GM12891 (cell line): ENCODE measurements around the gene ABHD6. TPM values are rescaled to one million over a fixed set of nuclear protein-coding genes. Genes with fewer than 3 reads are reported as not detected.
A peak's percentile ranks its signal among the peaks of the same experiment; 100 is the strongest.

Experiments
- DNase-seq: peaks from one replicate; pipeline ENCODE4 v3.0.0; 2011; ENCODE audit warnings: low spot score; ENCODE audit not compliant: insufficient read length
- FAIRE-seq: peaks from 2 replicates; lab custom pipeline; 2011; peaks lifted over from hg19 to GRCh38; lab: Jason Lieb, UNC
- PAX5 ChIP-seq: IDR thresholded peaks from 2 replicates; pipeline ENCODE4 v1.6.1; 2011; ENCODE audit warnings: low read length, moderate library complexity, mild to moderate bottlenecking; ENCODE audit not compliant: insufficient read depth, severe bottlenecking
- POLR2A ChIP-seq: IDR thresholded peaks from 2 replicates; pipeline ENCODE4 v1.6.1; 2011; ENCODE audit warnings: low read depth, low read length, control low read depth
- POLR2AphosphoS5 ChIP-seq: IDR thresholded peaks from 2 replicates; pipeline ENCODE4 v1.6.1; 2011; ENCODE audit warnings: low read depth, low read length, control low read depth
- POU2F2 ChIP-seq: IDR thresholded peaks from 2 replicates; pipeline ENCODE4 v1.6.1; 2011; ENCODE audit warnings: low read depth, mild to moderate bottlenecking, control low read depth, low read length, moderate library complexity
- SPI1 ChIP-seq: IDR thresholded peaks from 2 replicates; pipeline ENCODE4 v1.6.1; 2011; ENCODE audit warnings: low read depth, low read length, control low read depth
- TAF1 ChIP-seq: IDR thresholded peaks from 2 replicates; pipeline ENCODE4 v1.6.1; 2011; ENCODE audit warnings: low read depth, low read length, control low read depth
- polyA plus RNA-seq: library from polyadenylated mRNA; unstranded; fragments of >200 nt; gene quantifications from one replicate; pipeline ENCODE4 v1.2.1, GENCODE V29; 2012; ENCODE audit warnings: low read depth, missing spikeins, inconsistent platforms; ENCODE audit not compliant: missing spikeins

ABHD6 gene
- 2.8 TPM for polyA plus RNA-seq

- FAIRE-seq, result peak; percentile 86
- TF ChIP-seq POLR2AphosphoS5 (no peak), TAF1 (no peak), PAX5 (no peak), SPI1 (no peak), POU2F2 (no peak), POLR2A (no peak)
- DNase-seq, result peak; percentile 87
Measured at GRCh38 chr3:58237238-58237940, at the start of gene ABHD6. ABHD6 (plus strand) TSS chr3:58237792; CDS start chr3:58256587, 18,795 bp downstream.

GRCh38 chr3:58188173-58188564 lies 49.4 kb upstream of the ABHD6 start:
- DNase-seq (no peak), FAIRE-seq (peak; percentile 40)
- TF ChIP-seq POLR2A (no peak), TAF1 (no peak), POU2F2 (no peak), POLR2AphosphoS5 (no peak), PAX5 (no peak), SPI1 (no peak)

- TF ChIP-seq PAX5 (no peak), SPI1 (no peak), POU2F2 (no peak), POLR2AphosphoS5 (no peak), POLR2A (no peak), TAF1 (no peak)
- FAIRE-seq, result no peak
- no peak for DNase-seq
Measured at GRCh38 chr3:58188921-58189451, 48.6 kb upstream of the ABHD6 start.

GRCh38 chr3:58189691-58190090 lies 47.9 kb upstream of the ABHD6 start:
- FAIRE-seq, result no peak
- DNase-seq, result no peak
- TF ChIP-seq TAF1, result no peak
- TF ChIP-seq POU2F2, result no peak
- TF ChIP-seq POLR2A, result no peak
- no peak for TF ChIP-seq POLR2AphosphoS5
- no peak for TF ChIP-seq PAX5
- no peak for TF ChIP-seq SPI1

GRCh38 chr3:58190291-58190690 lies 47.3 kb upstream of the ABHD6 start:
- DNase-seq (no peak), FAIRE-seq (no peak)
- TF ChIP-seq TAF1 (no peak), POLR2AphosphoS5 (no peak), SPI1 (no peak), PAX5 (no peak), POU2F2 (no peak), POLR2A (no peak)

GRCh38 chr3:58190882-58191281 lies 46.7 kb upstream of the ABHD6 start:
- TF ChIP-seq SPI1, result no peak
- TF ChIP-seq POLR2A, result no peak
- no peak for TF ChIP-seq POLR2AphosphoS5
- no peak for TF ChIP-seq POU2F2
- no peak for TF ChIP-seq PAX5
- TF ChIP-seq TAF1, result no peak
- FAIRE-seq (no peak), DNase-seq (no peak)

- FAIRE-seq, result no peak
- TF ChIP-seq TAF1 (no peak), POLR2A (no peak), PAX5 (no peak), SPI1 (no peak), POLR2AphosphoS5 (no peak), POU2F2 (no peak)
Measured at GRCh38 chr3:58191361-58191991, 46.1 kb upstream of the ABHD6 start.

GRCh38 chr3:58192069-58192468 lies 45.5 kb upstream of the ABHD6 start:
- FAIRE-seq, result no peak
- no peak for TF ChIP-seq SPI1
- no peak for TF ChIP-seq TAF1
- no peak for DNase-seq

More at GRCh38 chr3:58191361-58191991, 46.1 kb upstream of the ABHD6 start:
- no peak for DNase-seq

- FAIRE-seq, result peak; percentile 60
- no peak for DNase-seq
- TF ChIP-seq POU2F2 (no peak), POLR2AphosphoS5 (no peak), POLR2A (no peak)
Measured at GRCh38 chr3:58193682-58194407, 43.7 kb upstream of the ABHD6 start.

GRCh38 chr3:58197588-58197987 lies 40.0 kb upstream of the ABHD6 start:
- DNase-seq (no peak), FAIRE-seq (no peak)
- TF ChIP-seq SPI1, result no peak
- TF ChIP-seq POU2F2, result no peak
- no peak for TF ChIP-seq POLR2A
- TF ChIP-seq POLR2AphosphoS5, result no peak
- TF ChIP-seq PAX5, result no peak
- no peak for TF ChIP-seq TAF1
